ENCODE measurements around the gene SLCO2A1.
A peak's percentile ranks its signal among the peaks of the same experiment; 100 is the strongest.

SLCO2A1 gene

GRCh38 chr3:133979553-133979952, 50.2 kb downstream of the SLCO2A1 start:
- no peak for DNase-seq

- no peak for DNase-seq
These were observed 52.2 kb downstream of the SLCO2A1 start for GRCh38 chr3:133977568-133977967.

- DNase-seq, result peak; percentile 63
These were observed 56.3 kb downstream of the SLCO2A1 start for GRCh38 chr3:133973249-133973980.

GRCh38 chr3:133972156-133972555, 57.6 kb downstream of the SLCO2A1 start:
- DNase-seq, result no peak

- DNase-seq, result peak; percentile 19
These were observed 58.8 kb downstream of the SLCO2A1 start for GRCh38 chr3:133970916-133971315.

GRCh38 chr3:133970339-133970738, 59.4 kb downstream of the SLCO2A1 start:
- no peak for DNase-seq

- no peak for DNase-seq
These were observed 61.5 kb downstream of the SLCO2A1 start for GRCh38 chr3:133967992-133968892.

GRCh38 chr3:133966954-133967353, 62.8 kb downstream of the SLCO2A1 start:
- DNase-seq, result no peak

GRCh38 chr3:133965906-133966305, 63.8 kb downstream of the SLCO2A1 start:
- DNase-seq, result no peak

GRCh38 chr3:133965013-133965570, 64.6 kb downstream of the SLCO2A1 start:
- peak; percentile 59 for DNase-seq

- no peak for DNase-seq
These were observed 65.2 kb downstream of the SLCO2A1 start for GRCh38 chr3:133964547-133964946.

GRCh38 chr3:133963657-133964396, 65.9 kb downstream of the SLCO2A1 start:
- no peak for DNase-seq

- DNase-seq, result peak; percentile 87
These were observed 66.9 kb downstream of the SLCO2A1 start for GRCh38 chr3:133962849-133963248.

- no peak for DNase-seq
These were observed 71.5 kb downstream of the SLCO2A1 start for GRCh38 chr3:133958071-133958805.

GRCh38 chr3:133956982-133957381, 72.7 kb downstream of the SLCO2A1 start:
- DNase-seq, result no peak

GRCh38 chr3:133956353-133956752, 73.4 kb downstream of the SLCO2A1 start:
- DNase-seq, result no peak

GRCh38 chr3:133955892-133956291, 73.8 kb downstream of the SLCO2A1 start:
- peak; percentile 49 for DNase-seq

- DNase-seq, result no peak
These were observed 74.9 kb downstream of the SLCO2A1 start for GRCh38 chr3:133954717-133955360.

GRCh38 chr3:133953297-133953696, 76.4 kb downstream of the SLCO2A1 start:
- DNase-seq, result no peak

- DNase-seq, result peak; percentile 89
These were observed 80.3 kb downstream of the SLCO2A1 start for GRCh38 chr3:133949438-133949837.

GRCh38 chr3:133948996-133949395, 80.7 kb downstream of the SLCO2A1 start:
- no peak for DNase-seq
